Motor neuron (in vitro differentiated cells): ENCODE measurements around the gene RHBDL3. TPM values are rescaled to one million over a fixed set of nuclear protein-coding genes. Genes with fewer than 3 reads are reported as not detected.

Experiments
- ATAC-seq, 8 experiments: fragments of 200-7000 bp; cut with Tn5 transposase; replicated peaks in 6 of 8; 2 replicates each; pipeline ENCODE4 v1.8.0; 2021; ENCODE audit warnings: mild to moderate bottlenecking in 8 of 8, moderate library complexity in 8 of 8
- H3K27ac ChIP-seq, 2 donors: fragments of 250-450 bp; sonication (Bioruptor Pico); 2 replicates each; pipeline ENCODE4 v1.9.0; 2021; ENCODE audit warnings: antibody characterized with exemption in 2 of 2, mild to moderate bottlenecking in 2 of 2, moderate library complexity in 1 of 2
- H3K4me1 ChIP-seq, 2 donors: fragments of 250-450 bp; sonication (Bioruptor Pico); replicated peaks in 1 of 2; 2 replicates each; pipeline ENCODE4 v1.6.1; 2021; ENCODE audit warnings: antibody characterized with exemption in 2 of 2, mild to moderate bottlenecking in 2 of 2, moderate library complexity in 1 of 2
- H3K4me3 ChIP-seq, 5 donors: fragments of 250-450 bp; sonication (Bioruptor Pico); 2 replicates each; pipeline ENCODE4 v1.9.0; 2021; ENCODE audit warnings: antibody characterized with exemption in 5 of 5, mild to moderate bottlenecking in 5 of 5, moderate library complexity in 4 of 5
- WGBS, 10 experiments: fragments of 450-650 bp; shearing (Covaris generic); methylation state at CpG; one replicate each; pipeline ENCODE4 v1.0.0; 2022; 5-methylcytosine and 5-hydroxymethylcytosine counted together
- in situ Hi-C, 9 experiments: fragments of 400-800 bp; cut with MboI; loops; one replicate each; pipeline ENCODE4 v1.15.0; 2021; ENCODE audit warnings: low sequenced_read_pairs in 9 of 9, low pct_unique_long_range_greater_than_20kb in 2 of 9; ENCODE audit not compliant: unreplicated experiment in 9 of 9
- total RNA-seq, 8 experiments: library from RNA; unstranded; fragments of 300-600 nt; gene quantifications; 2 replicates each; pipeline versions ENCODE4 v1.2.3 to v1.2.4, GENCODE V29; 2022

RHBDL3 gene
- total RNA-seq, 8 experiments from 2014 or later, result 3.2 to 142 (median 19.9) TPM

GRCh38 chr17:32269377-32269776 lies 3.7 kb downstream of the RHBDL3 start:
- peaks cover 35 to 44% of the 10 kb centered on the region in 2 donors for H3K4me1 ChIP-seq
- ATAC-seq, result no peak
- in situ Hi-C loops, result no loop called here
- 40 to 90% (median 75%) methylated on average over 2 to 10 of the region's 11 CpGs; no CpG with 5 or more reads in 2 of the 10 experiments for WGBS, 10 experiments
- no peak overlapping the region for H3K4me3 ChIP-seq
- H3K27ac ChIP-seq, result no peak overlapping the region

GRCh38 chr17:32271844-32272243 lies 6.2 kb downstream of the RHBDL3 start:
- H3K4me1 ChIP-seq, result peaks cover 48 to 57% of the 10 kb centered on the region in 2 donors
- ATAC-seq, result no peak
- H3K27ac ChIP-seq, result peak overlapping the region in 1 of 2 donors; percentile 20
- no peak overlapping the region for H3K4me3 ChIP-seq
- WGBS, 10 experiments, result 61 to 100% (median 92%) methylated on average over 1 to 7 of the region's 8 CpGs; no CpG with 5 or more reads in 1 of the 10 experiments
- in situ Hi-C loops, result no loop called here

GRCh38 chr17:32274101-32274500 lies 8.5 kb downstream of the RHBDL3 start:
- no peak for ATAC-seq
- 40 to 100% (median 68%) methylated on average over 1 to 3 of the region's 5 CpGs; no CpG with 5 or more reads in 2 of the 10 experiments for WGBS, 10 experiments
- Histone ChIP-seq H3K4me3 (no peak overlapping the region), H3K4me1 (peaks cover 49 to 56% of the 10 kb centered on the region in 2 donors), H3K27ac (peak overlapping the region; percentile 83 to 89)
- in situ Hi-C loops, result no loop called here

GRCh38 chr17:32274643-32275042 lies 9.0 kb downstream of the RHBDL3 start:
- Histone ChIP-seq H3K4me3 (peak overlapping the region in 1 of 5 donors; percentile 10), H3K4me1 (peaks cover 54 to 61% of the 10 kb centered on the region in 2 donors), H3K27ac (peak overlapping the region; percentile 83 to 89)
- WGBS, 10 experiments, result 34 to 81% (median 60%) methylated on average over 1 to 3 of the region's 6 CpGs; no CpG with 5 or more reads in 6 of the 10 experiments
- ATAC-seq, result no peak
- in situ Hi-C loops, result no loop called here

- H3K27ac ChIP-seq, result peak overlapping the region; percentile 83 to 89
- H3K4me3 ChIP-seq, result peak overlapping the region in 1 of 5 donors; percentile 10
- in situ Hi-C loops, result no loop called here
- peak; percentile 70 to 96 (median 94) for ATAC-seq
- H3K4me1 ChIP-seq, result peaks cover 62 to 68% of the 10 kb centered on the region in 2 donors
- WGBS, 10 experiments, result 0 to 40% (median 6%) methylated on average over 2 to 3 of the region's 19 CpGs; no CpG with 5 or more reads in 7 of the 10 experiments
These were observed 9.7 kb downstream of the RHBDL3 start for GRCh38 chr17:32275060-32276042.

GRCh38 chr17:32276171-32276601 lies 10.6 kb downstream of the RHBDL3 start:
- WGBS, 10 experiments, result 0 to 20% (median 0%) methylated on average over 1 to 3 of the region's 4 CpGs; no CpG with 5 or more reads in 4 of the 10 experiments
- Histone ChIP-seq H3K4me1 (peaks cover 70 to 75% of the 10 kb centered on the region in 2 donors), H3K4me3 (no peak overlapping the region), H3K27ac (peak overlapping the region; percentile 83 to 89)
- peak in 3 of 8 experiments; percentile 37 to 51 (median 45) for ATAC-seq
- in situ Hi-C loops, result no loop called here

- Histone ChIP-seq H3K4me3 (no peak overlapping the region), H3K27ac (peak overlapping the region; percentile 69 to 82), H3K4me1 (peaks cover 79 to 81% of the 10 kb centered on the region in 2 donors)
- ATAC-seq, result peak in 4 of 8 experiments; percentile 1 to 74 (median 30)
- in situ Hi-C loops, result no loop called here
- WGBS, 10 experiments, result 20 to 100% (median 83%) methylated on average over 1 to 4 of the region's 6 CpGs; no CpG with 5 or more reads in 4 of the 10 experiments
These were observed 11.7 kb downstream of the RHBDL3 start for GRCh38 chr17:32277284-32277683.

- peaks cover 72 to 77% of the 10 kb centered on the region in 2 donors for H3K4me1 ChIP-seq
- no peak overlapping the region for H3K4me3 ChIP-seq
- in situ Hi-C loops, result no loop called here
- WGBS, 10 experiments, result 60 to 100% (median 90%) methylated on average over 1 to 2 of the region's 2 CpGs; no CpG with 5 or more reads in 4 of the 10 experiments
- peak overlapping the region in 1 of 2 donors; percentile 67 for H3K27ac ChIP-seq
- ATAC-seq, result no peak
These were observed 13.2 kb downstream of the RHBDL3 start for GRCh38 chr17:32278815-32279214.

GRCh38 chr17:32279891-32280716 lies 14.5 kb downstream of the RHBDL3 start:
- WGBS, 10 experiments, result 10 to 100% (median 73%) methylated on average over 1 to 7 of the region's 21 CpGs; no CpG with 5 or more reads in 3 of the 10 experiments
- Histone ChIP-seq H3K4me3 (no peak overlapping the region), H3K27ac (peak overlapping the region; percentile 67 to 74), H3K4me1 (peaks cover 64 to 68% of the 10 kb centered on the region in 2 donors)
- ATAC-seq, result peak in 5 of 8 experiments; percentile 4 to 46 (median 34)
- in situ Hi-C loops, result no loop called here

GRCh38 chr17:32281011-32281451 lies 15.4 kb downstream of the RHBDL3 start:
- Histone ChIP-seq H3K27ac (peak overlapping the region; percentile 67 to 74), H3K4me1 (peaks cover 59 to 60% of the 10 kb centered on the region in 2 donors), H3K4me3 (no peak overlapping the region)
- ATAC-seq, result peak in 5 of 8 experiments; percentile 75 to 85 (median 80)
- in situ Hi-C loops, result no loop called here
- WGBS, 10 experiments, result no CpG with 5 or more reads among the region's 9 CpGs

GRCh38 chr17:32283745-32284201 lies 18.1 kb downstream of the RHBDL3 start:
- 33 to 82% (median 74%) methylated on average over 3 to 18 of the region's 20 CpGs; no CpG with 5 or more reads in 5 of the 10 experiments for WGBS, 10 experiments
- Histone ChIP-seq H3K4me1 (peaks cover 49 to 50% of the 10 kb centered on the region in 2 donors), H3K4me3 (no peak overlapping the region), H3K27ac (peak overlapping the region in 1 of 2 donors; percentile 50)
- peak in 4 of 8 experiments; percentile 3 to 17 (median 8) for ATAC-seq
- in situ Hi-C loops, result no loop called here

GRCh38 chr17:32285306-32285705 lies 19.7 kb downstream of the RHBDL3 start:
- H3K4me3 ChIP-seq, result no peak overlapping the region
- H3K27ac ChIP-seq, result no peak overlapping the region
- 80 to 100% (median 100%) methylated on average over 1 to 2 of the region's 8 CpGs; no CpG with 5 or more reads in 7 of the 10 experiments for WGBS, 10 experiments
- peaks cover 50 to 51% of the 10 kb centered on the region in 2 donors for H3K4me1 ChIP-seq
- ATAC-seq, result no peak
- in situ Hi-C loops, result no loop called here
